SK-N-SH treated with all-trans-retinoic acid at 6 μM for 48 hours (cell line): ENCODE results near the gene FTCD.

ENCODE experiments used
- ATAC-seq: fragments of 200-7000 bp; cut with Tn5 transposase; 3 replicates; pipeline ENCODE4 v1.9.1; 2020; ENCODE audit warnings: mild to moderate bottlenecking, moderate library complexity
- ARNTL ChIP-seq: fragments of 450-650 bp; formaldehyde crosslinking; IDR thresholded peaks from 2 replicates; pipeline ENCODE4 v1.5.0; 2020; ENCODE audit warnings: low read depth, mild to moderate bottlenecking, moderate library complexity, borderline replicate concordance
- CREB5 ChIP-seq: fragments of 250-450 bp; sonication (Bioruptor Pico); IDR thresholded peaks from 2 replicates; pipeline ENCODE4 v1.5.1; 2020; ENCODE audit warnings: low read depth, mild to moderate bottlenecking, moderate library complexity
- CSDC2 ChIP-seq: fragments of 250-450 bp; sonication (Bioruptor Pico); IDR thresholded peaks from 2 replicates; pipeline ENCODE4 v1.5.0; 2020; ENCODE audit warnings: mild to moderate bottlenecking, moderate library complexity
- ESRRG ChIP-seq: fragments of 250-450 bp; sonication (Bioruptor Pico); IDR thresholded peaks from 2 replicates; pipeline ENCODE4 v1.6.1; 2021; ENCODE audit warnings: mild to moderate bottlenecking
- GLIS3 ChIP-seq: fragments of 250-450 bp; sonication (Bioruptor Pico); IDR thresholded peaks from 2 replicates; pipeline ENCODE4 v1.5.0; 2020; ENCODE audit warnings: mild to moderate bottlenecking, moderate library complexity
- ISL1 ChIP-seq: fragments of 250-450 bp; sonication (Bioruptor Pico); IDR thresholded peaks from 2 replicates; pipeline ENCODE4 v2.1.2; 2022; ENCODE audit warnings: mild to moderate bottlenecking, moderate library complexity
- OSR1 ChIP-seq: fragments of 250-450 bp; sonication (Bioruptor Pico); IDR thresholded peaks from 2 replicates; pipeline ENCODE4 v1.8.0; 2022; ENCODE audit warnings: moderate library complexity, mild to moderate bottlenecking, inconsistent platforms
- PPARA ChIP-seq: fragments of 250-450 bp; sonication (Bioruptor Pico); IDR thresholded peaks from 2 replicates; pipeline ENCODE4 v1.5.0; 2020; ENCODE audit warnings: mild to moderate bottlenecking, borderline replicate concordance
- RARB ChIP-seq: fragments of 250-450 bp; sonication (Bioruptor Pico); IDR thresholded peaks from 2 replicates; pipeline ENCODE4 v1.8.0; 2021; ENCODE audit warnings: mild to moderate bottlenecking, moderate library complexity
- SNAI2 ChIP-seq: fragments of 250-450 bp; sonication (Bioruptor Pico); IDR thresholded peaks from 2 replicates; pipeline ENCODE4 v1.5.0; 2020; ENCODE audit warnings: mild to moderate bottlenecking, moderate library complexity
- TCF4 ChIP-seq: fragments of 250-450 bp; sonication (Bioruptor Pico); IDR thresholded peaks from 2 replicates; pipeline ENCODE4 v1.8.0; 2021; ENCODE audit warnings: mild to moderate bottlenecking, moderate library complexity, borderline replicate concordance
- TOX ChIP-seq: fragments of 250-450 bp; sonication (Bioruptor Pico); IDR thresholded peaks from 2 replicates; pipeline ENCODE4 v1.8.0; 2021; ENCODE audit warnings: mild to moderate bottlenecking, moderate library complexity, borderline replicate concordance
- TSHZ2 ChIP-seq: fragments of 250-450 bp; sonication (Bioruptor Pico); IDR thresholded peaks from 2 replicates; pipeline ENCODE4 v1.5.0; 2020; ENCODE audit warnings: mild to moderate bottlenecking, moderate library complexity
- ZC3H10 ChIP-seq: fragments of 250-450 bp; sonication (Bioruptor Pico); IDR thresholded peaks from 2 replicates; pipeline ENCODE4 v1.5.1; 2021; ENCODE audit warnings: mild to moderate bottlenecking, moderate library complexity
- ZFP30 ChIP-seq: fragments of 450-650 bp; formaldehyde crosslinking; IDR thresholded peaks from 2 replicates; pipeline ENCODE4 v1.5.0; 2022; ENCODE audit warnings: mild to moderate bottlenecking, moderate library complexity
- ZNF70 ChIP-seq: fragments of 450-650 bp; formaldehyde crosslinking; IDR thresholded peaks from 2 replicates; pipeline ENCODE4 v1.5.0; 2020; ENCODE audit warnings: mild to moderate bottlenecking, moderate library complexity
- ZNF8 ChIP-seq: fragments of 450-650 bp; formaldehyde crosslinking; IDR thresholded peaks from 2 replicates; pipeline ENCODE4 v1.5.0; 2020; ENCODE audit warnings: mild to moderate bottlenecking, moderate library complexity
- TF ChIP-seq, protein P1 (sequence below): fragments of 250-450 bp; sonication (Bioruptor Pico); IDR thresholded peaks from 2 replicates; pipeline ENCODE4 v1.8.0; 2021; ENCODE audit warnings: low read depth, mild to moderate bottlenecking, moderate library complexity, borderline replicate concordance
- TF ChIP-seq, protein P2 (sequence below): fragments of 250-450 bp; sonication (Bioruptor Pico); IDR thresholded peaks from 2 replicates; pipeline ENCODE4 v1.5.1; 2021; ENCODE audit warnings: mild to moderate bottlenecking, moderate library complexity

FTCD gene

GRCh38 chr21:46135782-46136395 is 19.5 kb downstream of the FTCD start:
- no peak for TF ChIP-seq ZNF70 (CRISPR knock-in tag)
- TF ChIP-seq SNAI2 (CRISPR knock-in tag), result no peak
- TF ChIP-seq ZFP30, result no peak
- no peak for TF ChIP-seq CREB5
- TF ChIP-seq GLIS3 (CRISPR knock-in tag), result no peak
- no peak for TF ChIP-seq ISL1
- TF ChIP-seq TOX (CRISPR knock-in tag), result no peak
- TF ChIP-seq, protein P1, sequence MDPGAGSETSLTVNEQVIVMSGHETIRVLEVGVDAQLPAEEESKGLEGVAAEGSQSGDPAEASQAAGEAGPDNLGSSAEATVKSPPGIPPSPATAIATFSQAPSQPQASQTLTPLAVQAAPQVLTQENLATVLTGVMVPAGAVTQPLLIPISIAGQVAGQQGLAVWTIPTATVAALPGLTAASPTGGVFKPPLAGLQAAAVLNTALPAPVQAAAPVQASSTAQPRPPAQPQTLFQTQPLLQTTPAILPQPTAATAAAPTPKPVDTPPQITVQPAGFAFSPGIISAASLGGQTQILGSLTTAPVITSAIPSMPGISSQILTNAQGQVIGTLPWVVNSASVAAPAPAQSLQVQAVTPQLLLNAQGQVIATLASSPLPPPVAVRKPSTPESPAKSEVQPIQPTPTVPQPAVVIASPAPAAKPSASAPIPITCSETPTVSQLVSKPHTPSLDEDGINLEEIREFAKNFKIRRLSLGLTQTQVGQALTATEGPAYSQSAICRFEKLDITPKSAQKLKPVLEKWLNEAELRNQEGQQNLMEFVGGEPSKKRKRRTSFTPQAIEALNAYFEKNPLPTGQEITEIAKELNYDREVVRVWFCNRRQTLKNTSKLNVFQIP, result no peak
- no peak for TF ChIP-seq TSHZ2 (CRISPR knock-in tag)
- ATAC-seq, result no peak

DNA sequence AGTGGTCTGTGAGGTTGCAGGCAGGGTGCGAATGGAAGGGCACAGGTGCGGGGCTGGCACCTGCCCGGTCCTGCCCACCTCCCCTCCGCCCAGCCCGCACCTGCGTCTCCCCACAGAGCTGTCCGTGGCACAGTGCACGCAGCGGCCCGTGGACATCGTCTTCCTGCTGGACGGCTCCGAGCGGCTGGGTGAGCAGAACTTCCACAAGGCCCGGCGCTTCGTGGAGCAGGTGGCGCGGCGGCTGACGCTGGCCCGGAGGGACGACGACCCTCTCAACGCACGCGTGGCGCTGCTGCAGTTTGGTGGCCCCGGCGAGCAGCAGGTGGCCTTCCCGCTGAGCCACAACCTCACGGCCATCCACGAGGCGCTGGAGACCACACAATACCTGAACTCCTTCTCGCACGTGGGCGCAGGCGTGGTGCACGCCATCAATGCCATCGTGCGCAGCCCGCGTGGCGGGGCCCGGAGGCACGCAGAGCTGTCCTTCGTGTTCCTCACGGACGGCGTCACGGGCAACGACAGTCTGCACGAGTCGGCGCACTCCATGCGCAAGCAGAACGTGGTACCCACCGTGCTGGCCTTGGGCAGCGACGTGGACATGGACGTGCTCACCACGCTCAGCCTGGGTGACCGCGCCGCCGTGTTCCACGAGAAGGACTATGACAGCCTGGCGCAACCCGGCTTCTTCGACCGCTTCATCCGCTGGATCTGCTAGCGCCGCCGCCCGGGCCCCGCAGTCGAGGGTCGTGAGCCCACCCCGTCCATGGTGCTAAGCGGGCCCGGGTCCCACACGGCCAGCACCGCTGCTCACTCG is 23.3 kb downstream of the FTCD start:
- ATAC-seq, result no peak
- TF ChIP-seq ARNTL (CRISPR knock-in tag) (no peak), TCF4 (CRISPR knock-in tag) (no peak), TOX (CRISPR knock-in tag) (no peak), TSHZ2 (CRISPR knock-in tag) (no peak), CREB5 (no peak), RARB (CRISPR knock-in tag) (no peak)

GRCh38 chr21:46131588-46131837 is 23.9 kb downstream of the FTCD start:
- no peak for ATAC-seq
- TF ChIP-seq SNAI2 (CRISPR knock-in tag), result no peak
- no peak for TF ChIP-seq CREB5
- TF ChIP-seq OSR1 (CRISPR knock-in tag), result no peak
- TF ChIP-seq RARB (CRISPR knock-in tag), result no peak
- no peak for TF ChIP-seq ISL1
- TF ChIP-seq CSDC2 (CRISPR knock-in tag), result no peak
- no peak for TF ChIP-seq ZFP30
- TF ChIP-seq ZNF70 (CRISPR knock-in tag), result no peak
- TF ChIP-seq ZNF8 (CRISPR knock-in tag), result no peak
- TF ChIP-seq, protein P1, result no peak
- TF ChIP-seq ZC3H10 (CRISPR knock-in tag), result no peak
- no peak for TF ChIP-seq ESRRG (CRISPR knock-in tag)
- TF ChIP-seq, protein P2, sequence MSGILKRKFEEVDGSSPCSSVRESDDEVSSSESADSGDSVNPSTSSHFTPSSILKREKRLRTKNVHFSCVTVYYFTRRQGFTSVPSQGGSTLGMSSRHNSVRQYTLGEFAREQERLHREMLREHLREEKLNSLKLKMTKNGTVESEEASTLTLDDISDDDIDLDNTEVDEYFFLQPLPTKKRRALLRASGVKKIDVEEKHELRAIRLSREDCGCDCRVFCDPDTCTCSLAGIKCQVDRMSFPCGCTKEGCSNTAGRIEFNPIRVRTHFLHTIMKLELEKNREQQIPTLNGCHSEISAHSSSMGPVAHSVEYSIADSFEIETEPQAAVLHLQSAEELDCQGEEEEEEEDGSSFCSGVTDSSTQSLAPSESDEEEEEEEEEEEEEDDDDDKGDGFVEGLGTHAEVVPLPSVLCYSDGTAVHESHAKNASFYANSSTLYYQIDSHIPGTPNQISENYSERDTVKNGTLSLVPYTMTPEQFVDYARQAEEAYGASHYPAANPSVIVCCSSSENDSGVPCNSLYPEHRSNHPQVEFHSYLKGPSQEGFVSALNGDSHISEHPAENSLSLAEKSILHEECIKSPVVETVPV (CRISPR knock-in tag), result no peak
- TF ChIP-seq PPARA, result no peak
